Measurements from ENCODE around the gene CD74. TPM values are rescaled to one million over a fixed set of nuclear protein-coding genes. Genes with fewer than 3 reads are reported as not detected.
"Not testable (repeated sequence)": the region's sequence is repeated elsewhere in the genome, so short reads cannot be mapped to it uniquely, and the experiment has no call there.

Gene CD74
- polyA plus RNA-seq, 3 donors = 118 to 518 (median 210) TPM

DNA sequence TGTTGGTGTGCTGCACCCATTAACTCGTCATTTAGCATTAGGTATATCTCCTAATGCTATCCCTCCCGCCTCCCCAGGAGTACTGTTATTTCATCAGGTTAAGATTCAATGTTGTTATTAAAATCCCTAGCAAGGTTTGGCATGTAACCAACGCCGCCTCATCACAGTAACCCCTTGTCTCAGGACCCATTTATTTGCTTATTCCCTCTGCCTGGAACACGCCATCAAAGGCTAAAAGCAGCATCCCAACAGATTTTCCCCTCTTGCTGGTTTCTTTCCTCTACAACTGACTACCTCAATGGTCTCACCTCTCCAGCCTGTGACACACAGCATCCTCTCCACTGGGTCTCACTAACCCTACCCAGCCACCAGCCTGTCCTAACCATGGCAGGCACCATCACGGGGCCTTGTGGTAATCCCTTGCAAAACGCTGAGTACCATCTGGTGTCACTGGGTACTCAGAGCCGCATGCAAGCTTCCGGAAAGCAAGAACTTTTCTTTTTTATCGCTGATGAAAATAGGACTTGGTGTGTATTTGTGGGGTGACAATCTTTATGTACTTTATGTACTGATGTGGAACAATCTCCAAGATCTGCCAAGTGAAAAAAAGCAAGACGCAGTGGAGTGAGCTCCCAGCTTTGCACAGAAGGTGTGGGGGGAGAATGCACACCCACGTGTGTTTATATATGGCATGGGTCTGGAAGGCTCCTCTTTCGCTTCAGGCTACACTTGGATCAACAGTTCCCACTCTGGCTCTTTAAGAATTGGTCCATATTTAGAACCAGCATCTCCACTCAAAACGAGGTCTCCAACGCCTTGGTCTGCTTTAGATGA lies 30.7 kb upstream of the CD74 start:
- no peak overlapping the region for H3K27ac ChIP-seq (ENCODE audit: low read depth, low read length)

DNA sequence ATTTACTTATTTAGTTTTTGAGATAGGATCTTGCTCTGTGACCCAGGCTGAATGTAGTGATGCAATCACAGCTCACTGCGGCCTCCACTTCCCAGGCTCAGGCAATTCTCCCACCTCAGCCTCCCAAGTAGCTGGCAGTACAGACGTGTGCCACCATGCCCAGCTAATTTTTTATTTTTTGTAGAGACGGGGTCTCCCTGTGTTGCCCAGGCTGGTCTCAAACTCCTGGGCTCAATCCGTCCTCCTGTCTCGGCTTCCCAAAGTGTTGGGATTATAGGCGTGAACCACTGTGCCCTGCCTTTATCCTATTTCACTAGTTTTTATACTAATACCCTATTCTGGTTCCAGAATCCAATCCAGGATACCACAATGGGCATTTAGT lies 30.0 kb upstream of the CD74 start:
- 76 to 94% (median 87%) methylated on average over 6 of the region's 6 CpGs for WGBS, 3 donors
- H3K27ac ChIP-seq (ENCODE audit: low read depth, low read length) = no peak overlapping the region

More for the DNA sequence above, 30.7 kb upstream of the CD74 start:
- WGBS, 3 donors = 77 to 80% (median 77%) methylated on average over 15 of the region's 15 CpGs

DNA sequence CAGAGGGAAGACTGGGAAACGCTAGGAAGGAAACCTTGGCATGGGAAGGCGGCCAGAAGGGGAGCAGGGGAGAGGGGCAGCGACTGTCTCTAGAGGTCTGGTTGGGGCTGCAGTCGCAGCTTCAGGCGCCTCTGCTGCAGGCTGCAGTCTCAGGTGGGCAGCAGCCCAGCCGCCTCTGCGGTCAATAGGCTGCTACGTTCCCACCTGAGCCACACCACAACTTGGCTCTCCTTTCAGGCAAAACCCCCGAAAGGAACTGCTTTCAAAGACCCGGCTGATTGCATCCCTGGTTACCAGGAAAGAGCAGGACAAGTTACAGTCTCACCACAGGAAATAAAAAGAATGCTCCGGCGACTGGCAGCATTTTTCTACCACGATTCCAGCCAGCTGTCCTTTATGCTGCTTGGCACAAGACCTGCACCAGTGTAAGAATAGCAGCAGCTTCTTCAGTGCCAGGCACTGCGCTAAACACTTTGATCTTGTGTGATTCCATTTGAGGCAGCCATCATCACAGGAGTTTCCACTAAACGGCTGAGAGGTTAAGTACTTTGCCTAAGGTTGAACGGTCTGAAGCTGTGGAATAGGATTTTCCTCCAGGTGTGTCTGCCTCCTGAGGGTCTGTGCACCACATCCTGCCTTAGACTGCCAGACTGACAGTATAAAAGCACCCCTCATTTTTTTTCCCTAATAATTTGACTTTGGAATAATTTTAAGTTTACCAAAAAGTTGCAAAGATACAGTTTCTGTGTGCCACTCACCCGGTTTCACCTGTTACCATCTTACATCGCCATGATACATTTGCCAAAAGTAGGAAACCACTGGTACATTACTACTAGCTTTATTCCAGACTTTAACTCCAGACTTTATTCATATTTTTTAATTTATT lies 29.3 kb upstream of the CD74 start:
- WGBS, 3 donors = 52 to 61% (median 55%) methylated on average over 18 of the region's 18 CpGs
- no peak overlapping the region for H3K27ac ChIP-seq (ENCODE audit: low read depth, low read length)

DNA sequence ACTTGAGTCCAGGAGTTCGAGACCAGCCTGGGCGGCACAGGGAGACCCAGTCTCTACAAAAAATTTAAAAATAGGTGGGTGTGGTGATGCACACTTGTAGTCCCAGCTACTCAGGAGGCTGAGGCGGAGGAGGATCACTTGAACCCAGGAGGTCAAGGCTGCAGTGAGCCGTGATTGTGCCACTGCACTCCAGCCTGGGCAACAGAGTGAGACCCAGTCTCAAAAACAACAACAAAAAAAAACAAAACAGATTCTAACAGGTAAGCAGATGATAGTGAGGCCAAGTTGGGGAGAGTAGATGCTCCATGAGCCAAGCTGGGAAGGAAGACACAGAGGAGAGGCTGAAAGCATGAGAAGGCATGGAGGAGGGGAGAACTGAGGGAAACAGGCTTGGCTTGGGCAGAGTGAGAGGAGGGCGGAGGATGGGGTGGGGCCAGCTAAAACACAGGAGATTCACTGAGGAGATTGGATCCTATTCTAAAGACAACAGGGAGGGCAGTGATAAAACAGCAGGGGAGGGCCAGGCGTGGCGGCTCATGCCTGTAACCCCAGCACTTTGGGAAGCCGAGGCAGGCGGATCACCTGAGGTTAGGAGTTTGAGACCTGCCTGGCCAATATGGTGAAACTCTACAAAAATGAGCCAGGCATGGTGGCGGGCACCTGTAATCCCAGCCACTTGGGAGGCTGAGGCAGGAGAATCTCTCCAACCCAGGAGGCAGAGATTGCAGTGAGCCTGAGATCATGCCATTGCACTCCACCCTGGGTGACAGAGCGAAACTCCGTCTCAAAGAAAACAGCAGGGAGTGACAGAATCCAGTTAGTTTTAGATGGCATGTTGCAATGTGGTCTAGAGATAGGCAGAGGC lies 28.5 kb upstream of the CD74 start:
- WGBS, 3 donors = 86 to 93% (median 91%) methylated on average over 12 of the region's 12 CpGs

GRCh38 chr5:150438873-150439546 lies 26.3 kb upstream of the CD74 start:
- no peak overlapping the region for H3K27ac ChIP-seq (ENCODE audit: low read depth, low read length)
- 46 to 61% (median 59%) methylated on average over 4 of the region's 4 CpGs for WGBS, 3 donors

More for the DNA sequence above, 28.5 kb upstream of the CD74 start:
- no peak overlapping the region for H3K27ac ChIP-seq (ENCODE audit: low read depth, low read length)

DNA sequence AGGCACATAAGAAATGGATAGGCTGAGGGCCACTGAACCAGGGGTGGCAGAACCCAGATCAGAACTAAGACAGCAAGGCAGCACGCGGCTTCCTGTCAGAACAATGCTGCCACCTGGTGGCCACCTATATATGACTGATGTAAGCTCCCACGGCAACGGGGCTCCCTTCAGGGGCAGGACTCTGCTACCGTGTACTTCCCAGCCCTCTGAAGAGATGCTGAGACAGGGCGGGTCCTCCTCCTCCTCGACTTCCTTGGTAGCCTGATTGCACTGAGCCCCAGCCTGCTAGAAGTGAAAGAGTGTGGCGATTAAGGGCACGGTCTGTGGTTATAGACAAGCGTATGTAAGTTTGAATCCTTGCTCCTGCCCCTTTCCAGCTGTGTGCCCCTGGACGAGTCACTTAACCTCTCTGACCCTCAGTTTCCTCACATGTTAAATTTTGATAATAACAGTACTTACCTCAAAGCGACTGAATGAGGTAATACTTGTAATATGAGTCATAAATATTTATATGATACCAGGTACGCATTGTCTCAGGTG lies 23.5 kb upstream of the CD74 start:
- WGBS, 3 donors = 18 to 21% (median 19%) methylated on average over 13 of the region's 13 CpGs
- H3K27ac ChIP-seq (ENCODE audit: low read depth, low read length) = no peak overlapping the region

GRCh38 chr5:150434464-150434863 lies 21.8 kb upstream of the CD74 start:
- H3K27ac ChIP-seq (ENCODE audit: low read depth, low read length) = no peak overlapping the region
- 64 to 75% (median 65%) methylated on average over 6 of the region's 6 CpGs for whole genome bisulfite sequencing, 3 donors

DNA sequence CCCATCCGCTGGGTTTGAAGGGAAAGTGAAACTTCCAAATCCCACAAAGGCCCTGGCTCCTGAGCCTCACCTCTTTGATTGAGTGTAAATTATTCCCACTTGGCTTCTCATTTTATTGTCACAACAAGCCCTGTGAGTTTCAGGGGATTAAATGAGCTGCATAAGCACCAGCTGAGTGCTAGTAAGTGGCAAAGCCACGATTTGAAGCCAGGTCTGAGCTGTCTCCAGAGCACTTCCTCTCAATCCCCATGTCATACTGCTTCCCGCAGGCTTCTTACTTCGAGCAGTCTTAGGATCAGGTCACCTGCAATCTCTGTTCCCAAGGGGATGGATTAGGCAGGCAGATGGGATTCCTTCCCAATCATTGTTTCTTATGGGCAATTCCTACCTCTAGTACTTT lies 18.9 kb upstream of the CD74 start:
- no peak overlapping the region for H3K27ac ChIP-seq (ENCODE audit: low read depth, low read length)
- 63 to 69% (median 63%) methylated on average over 4 of the region's 4 CpGs for WGBS, 3 donors

- no peak overlapping the region for H3K27ac ChIP-seq (ENCODE audit: low read depth, low read length)
- WGBS, 3 donors = 90 to 91% (median 91%) methylated on average over 18 of the region's 18 CpGs
These were observed 18.3 kb upstream of the CD74 start for GRCh38 chr5:150431048-150431447.

DNA sequence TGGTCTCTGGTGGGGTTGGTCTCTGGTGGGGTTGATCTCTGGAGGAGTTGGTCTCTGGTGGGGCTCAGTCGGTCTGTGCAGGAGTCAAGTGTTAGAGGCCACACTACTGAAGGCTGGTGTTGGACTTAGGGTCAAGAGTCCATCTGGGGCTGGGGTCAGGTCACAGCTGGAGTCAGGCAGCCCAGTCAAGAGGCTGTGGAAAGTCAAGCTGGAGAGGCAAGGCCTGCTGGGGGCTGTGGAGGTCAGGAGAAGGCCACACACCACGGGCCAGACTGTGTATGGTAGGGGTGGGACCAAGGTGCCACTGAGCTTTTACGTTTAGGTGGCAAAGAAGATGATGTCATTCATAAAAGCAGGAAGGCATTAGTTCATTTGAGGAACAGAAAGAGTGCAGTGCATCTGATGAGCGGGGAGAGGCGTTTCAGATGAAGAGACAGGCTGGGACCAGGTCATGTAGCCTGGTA lies 16.7 kb upstream of the CD74 start:
- 77 to 91% (median 86%) methylated on average over 5 of the region's 5 CpGs for WGBS, 3 donors

GRCh38 chr5:150428978-150429377 lies 16.3 kb upstream of the CD74 start:
- 89 to 97% (median 97%) methylated on average over 5 of the region's 5 CpGs for WGBS, 3 donors
- H3K27ac ChIP-seq (ENCODE audit: low read depth, low read length) = no peak overlapping the region

More for the DNA sequence above, 16.7 kb upstream of the CD74 start:
- H3K27ac ChIP-seq (ENCODE audit: low read depth, low read length) = no peak overlapping the region

- no peak overlapping the region for H3K27ac ChIP-seq (ENCODE audit: low read depth, low read length)
- 36 to 59% (median 40%) methylated on average over 17 to 18 of the region's 18 CpGs for WGBS, 3 donors
These were observed 15.6 kb upstream of the CD74 start for GRCh38 chr5:150428106-150428876.

- not testable (repeated sequence) for H3K27ac ChIP-seq (ENCODE audit: low read depth, low read length)
- 94 to 98% (median 95%) methylated on average over 9 of the region's 9 CpGs for WGBS, 3 donors
These were observed 13.5 kb upstream of the CD74 start for GRCh38 chr5:150426165-150426564.

DNA sequence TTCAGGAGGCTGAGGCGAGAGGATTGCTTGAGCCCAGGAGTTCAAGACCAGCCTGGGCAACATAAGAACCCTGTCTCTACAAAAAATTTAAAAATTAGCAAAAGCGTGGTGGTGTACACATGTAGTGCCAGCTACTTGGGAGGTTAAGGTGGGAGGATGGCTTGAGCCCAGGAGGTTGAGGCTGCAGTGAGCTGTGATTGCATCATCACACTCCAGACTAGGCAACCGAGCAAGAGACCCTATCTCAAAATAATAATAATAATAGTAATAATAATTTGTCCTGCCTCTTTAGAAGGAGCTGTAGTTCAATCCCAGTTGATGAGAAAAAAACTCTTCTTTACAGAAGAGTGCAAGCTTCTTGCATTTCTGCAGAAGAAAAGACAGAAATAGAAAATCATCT lies 10.0 kb upstream of the CD74 start:
- no peak overlapping the region for H3K27ac ChIP-seq (ENCODE audit: low read depth, low read length)
- WGBS, 3 donors = 61 to 82% (median 69%) methylated on average over 3 of the region's 3 CpGs

DNA sequence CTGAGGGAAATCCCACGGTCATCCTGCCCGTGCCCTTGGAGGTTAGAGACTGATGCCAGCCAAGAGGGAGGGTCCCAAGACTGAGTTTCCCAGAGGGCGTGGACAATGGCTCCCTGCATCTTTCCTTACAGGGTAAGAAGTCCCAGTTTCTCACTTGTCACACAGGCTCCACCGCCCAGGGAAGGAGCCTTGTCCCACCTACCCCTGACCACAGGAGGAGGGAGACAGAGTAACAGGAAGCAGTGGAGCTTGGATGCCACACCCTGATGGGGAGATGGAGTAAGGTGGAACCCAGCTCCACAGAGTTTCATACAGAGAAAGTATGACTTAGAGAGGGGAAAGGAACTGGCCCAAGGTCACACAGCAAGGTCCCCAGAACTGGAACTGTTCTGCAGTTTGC lies 9.4 kb upstream of the CD74 start:
- 31 to 65% (median 52%) methylated on average over 4 of the region's 4 CpGs for whole genome bisulfite sequencing, 3 donors

GRCh38 chr5:150419630-150420270 lies 7.0 kb upstream of the CD74 start:
- 59 to 74% (median 62%) methylated on average over 7 of the region's 7 CpGs for WGBS, 3 donors
- H3K27ac ChIP-seq (ENCODE audit: low read depth, low read length) = no peak overlapping the region

More for the DNA sequence above, 9.4 kb upstream of the CD74 start:
- H3K27ac ChIP-seq (ENCODE audit: low read depth, low read length) = no peak overlapping the region
